HCT116 (cell line): ENCODE data around the gene OGG1. TPM values are rescaled to one million over a fixed set of nuclear protein-coding genes. Genes with fewer than 3 reads are reported as not detected.

Experiments
- ATAC-seq: fragments of 200-7000 bp; cut with Tn5 transposase; 2 replicates; pipeline ENCODE4 v1.9.1; 2020; ENCODE audit warnings: mild to moderate bottlenecking, moderate library complexity
- BruUV-seq: library from RNA; stranded (reverse); fragments of 400-500 nt; replicated peaks from 2 replicates; lab custom pipeline; 2021; lab: Mats Ljungman, UMichigan
- CTCF ChIA-PET: fragments of 300-600 bp; sonication (Branson Sonifier 250); formaldehyde crosslinking; loops from one replicate; lab custom pipeline; 2021; ENCODE audit warnings: antibody characterized with exemption; lab: Charles Lee
- POLR2A ChIA-PET: fragments of 300-600, 350-600 bp; sonication (Branson Sonifier 250); formaldehyde crosslinking; loops from one replicate; lab custom pipeline; 2021; ENCODE audit warnings: antibody characterized with exemption; lab: Charles Lee
- RAD21 ChIA-PET, 2 experiments: fragments of 300-600 bp; sonication (Branson Sonifier 250); formaldehyde crosslinking; loops; one replicate each; lab custom pipeline; 2023; ENCODE audit warnings: low total read pairs in 2 of 2; ENCODE audit not compliant: uncharacterized antibody in 2 of 2, unreplicated experiment in 2 of 2, low non-redundant PET in 1 of 2; lab: Charles Lee
- DNase-seq: peaks from one replicate; pipeline ENCODE4 v3.0.0-alpha.2; 2010; ENCODE audit warnings: low read depth, low spot score
- H2AFZ ChIP-seq: fragments of 200-600 bp; shearing (Covaris generic), sonication (generic); 2 replicates; pipeline ENCODE4 v1.6.1; 2017; ENCODE audit warnings: low read depth, mixed run types, mixed read lengths, antibody characterized with exemption, low read length; ENCODE audit not compliant: poor library complexity, severe bottlenecking
- H3K27ac ChIP-seq: 2 replicates; pipeline ENCODE4 v1.5.1; 2012; ENCODE audit warnings: low read depth, low read length
- H3K27me3 ChIP-seq: fragments of 200-600 bp; sonication (generic); 2 replicates; pipeline ENCODE4 v1.6.1; 2016; ENCODE audit warnings: mixed run types, low read length, mixed read lengths; ENCODE audit not compliant: insufficient read depth
- H3K36me3 ChIP-seq, 2 experiments: fragments of 200-500 bp in 1 of 2; fragments of 200-600 bp in 1 of 2; sonication (Bioruptor generic) in 1 of 2; sonication (generic) in 1 of 2; 2 replicates each; pipeline versions ENCODE4 v1.5.1 to v1.6.1; 2014 to 2016; ENCODE audit warnings: low read length in 2 of 2, inconsistent platforms in 1 of 2, mixed read lengths in 1 of 2, mixed run types in 1 of 2; ENCODE audit not compliant: insufficient read depth in 2 of 2, control insufficient read depth in 1 of 2
- H3K4me1 ChIP-seq, 2 experiments: fragments of 200-600 bp in 1 of 2; sonication (generic) in 1 of 2; 2 replicates each; pipeline versions ENCODE4 v1.5.1 to v1.6.1; 2012 to 2017; ENCODE audit warnings: low read length in 2 of 2, inconsistent platforms in 1 of 2, mild to moderate bottlenecking in 1 of 2, mixed read lengths in 1 of 2, mixed run types in 1 of 2, moderate library complexity in 1 of 2; ENCODE audit not compliant: insufficient read depth in 2 of 2, control insufficient read depth in 1 of 2
- H3K4me2 ChIP-seq: fragments of 200-600 bp; sonication (generic); 2 replicates; pipeline ENCODE4 v1.6.1; 2017; ENCODE audit warnings: mixed run types, low read length, mixed read lengths
- H3K4me3 ChIP-seq, 2 experiments: fragments of 200-600 bp in 1 of 2; sonication (generic) in 1 of 2; replicated peaks in 1 of 2; 2 replicates each; pipeline ENCODE4 v1.5.1; 2011 to 2016; ENCODE audit warnings: low read length in 2 of 2, control low read depth in 1 of 2, low read depth in 1 of 2, mild to moderate bottlenecking in 1 of 2, mixed read lengths in 1 of 2, mixed run types in 1 of 2
- H3K79me2 ChIP-seq: fragments of 200-600 bp; sonication (generic); 2 replicates; pipeline ENCODE4 v1.6.1; 2017; ENCODE audit warnings: mild to moderate bottlenecking, mixed run types, low read length, moderate library complexity, mixed read lengths; ENCODE audit not compliant: insufficient read depth
- H3K9ac ChIP-seq: fragments of 200-600 bp; sonication (generic); 2 replicates; pipeline ENCODE4 v1.6.1; 2016; ENCODE audit warnings: low read length, mixed read lengths
- H3K9me2 ChIP-seq: fragments of 200-600 bp; sonication (generic), shearing (Covaris generic); 2 replicates; pipeline ENCODE4 v1.6.1; 2017; ENCODE audit warnings: mixed run types, mild to moderate bottlenecking, moderate library complexity; ENCODE audit not compliant: insufficient read depth
- H3K9me3 ChIP-seq, 2 experiments: fragments of 200-500 bp in 1 of 2; fragments of 200-600 bp in 1 of 2; sonication (Bioruptor generic) in 1 of 2; sonication (generic) in 1 of 2; 2 replicates each; pipeline ENCODE4 v1.6.1; 2014 to 2017; ENCODE audit warnings: low read length in 2 of 2, mixed read lengths in 2 of 2, inconsistent platforms in 1 of 2, low read depth in 1 of 2, mild to moderate bottlenecking in 1 of 2, mixed run types in 1 of 2, moderate library complexity in 1 of 2; ENCODE audit not compliant: control insufficient read depth in 1 of 2, insufficient read depth in 1 of 2
- H4K20me1 ChIP-seq: fragments of 200-600 bp; sonication (generic), shearing (Covaris generic); 2 replicates; pipeline ENCODE4 v1.6.1; 2017; ENCODE audit warnings: mixed run types, mild to moderate bottlenecking, moderate library complexity; ENCODE audit not compliant: insufficient read depth
- CBX3 ChIP-seq: IDR thresholded peaks from 2 replicates; pipeline ENCODE4 v1.6.1; 2012; ENCODE audit warnings: low read depth
- ELF1 ChIP-seq: IDR thresholded peaks from 2 replicates; pipeline ENCODE4 v1.6.1; 2012; ENCODE audit warnings: low read depth, borderline replicate concordance
- POLR2A ChIP-seq: IDR thresholded peaks from 2 replicates; pipeline ENCODE4 v1.7.0; 2011; ENCODE audit warnings: borderline replicate concordance; ENCODE audit not compliant: insufficient read depth, insufficient read length; ENCODE audit errors: extremely low read depth
- RAD21 ChIP-seq: IDR thresholded peaks from 2 replicates; pipeline ENCODE4 v1.6.1; 2012; ENCODE audit warnings: low read depth, mild to moderate bottlenecking
- SP1 ChIP-seq: IDR thresholded peaks from 2 replicates; pipeline ENCODE4 v1.6.1; 2012; ENCODE audit warnings: low read depth
- YY1 ChIP-seq: IDR thresholded peaks from 2 replicates; pipeline ENCODE4 v1.6.1; 2011; ENCODE audit warnings: low read length, low read depth, moderate library complexity, mild to moderate bottlenecking; ENCODE audit not compliant: insufficient replicate concordance; ENCODE audit errors: extremely low read depth
- intact Hi-C: fragments of 100-400 bp; cut with micrococcal nuclease; formaldehyde crosslinking; loops from 2 replicates; pipeline ENCODE4 v1.10.0; 2022
- total RNA-seq: library from RNA; stranded (reverse); gene quantifications from one replicate; pipeline ENCODE4 v1.2.1, GENCODE V29; 2021; ENCODE audit not compliant: unreplicated experiment
- TF ChIP-seq, protein P1 (sequence below): IDR thresholded peaks from 2 replicates; pipeline ENCODE4 v1.6.1; 2012
- TF ChIP-seq, protein P2 (sequence below), 3 experiments: fragments of 200-600 bp in 1 of 3; sonication (generic) in 1 of 3; IDR thresholded peaks in 2 of 3; conservative IDR thresholded peaks in 1 of 3; 2 replicates each; pipeline ENCODE4 v1.5.1; 2012 to 2017; ENCODE audit warnings: low read depth in 2 of 3, low read length in 2 of 3, antibody characterized with exemption in 1 of 3, borderline replicate concordance in 1 of 3, control low read depth in 1 of 3, mild to moderate bottlenecking in 1 of 3, mixed read lengths in 1 of 3, mixed run types in 1 of 3, moderate library complexity in 1 of 3; ENCODE audit not compliant: insufficient read depth in 1 of 3

The OGG1 gene
- total RNA-seq, 1 experiment from 2014 or later = 16.3 TPM

DNA sequence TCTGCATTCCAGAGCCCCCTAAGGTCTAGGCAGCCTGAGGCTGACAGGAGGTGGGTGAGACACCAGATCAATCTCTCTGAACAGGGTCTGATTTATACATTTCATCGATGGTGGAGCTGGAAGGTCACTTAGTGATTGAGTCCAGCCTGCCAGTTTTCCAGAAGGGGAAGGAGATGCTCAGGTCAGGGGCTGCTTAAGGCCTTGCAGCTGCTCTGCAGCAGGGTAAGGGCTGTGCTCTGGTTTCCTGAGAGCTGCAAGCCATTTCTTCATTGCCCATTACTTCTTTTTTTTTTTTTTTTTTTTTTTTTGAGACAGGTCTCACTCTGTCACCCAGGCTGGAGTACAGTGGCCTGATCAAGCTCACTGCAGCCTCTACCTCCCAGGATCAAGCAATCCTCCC lies 31.8 kb downstream of the OGG1 start:
- no peaks in the 10 kb centered on the region for H3K27me3 ChIP-seq
- DNase-seq (no peak), ATAC-seq (no peak)
- no peak overlapping the region for H3K4me2 ChIP-seq
- H3K27ac ChIP-seq = no peak overlapping the region
- CTCF ChIA-PET = interaction anchor here (1.5 to 1.6 kb wide), 2 partner anchors 11 to 12 kb away, joined by 3 to 4 read pairs; partner anchors contain the start of genes ARPC4, CAMK1 and TADA3
- no peaks in the 10 kb centered on the region for H3K9me2 ChIP-seq
- H3K9ac ChIP-seq = no peak overlapping the region
- no peaks in the 10 kb centered on the region for H3K79me2 ChIP-seq
- POLR2A ChIA-PET = interaction anchor here (0.7 kb wide), 1 partner anchor 87 kb away, joined by 4 read pairs; no protein-coding TSS in a partner anchor
- H2AFZ ChIP-seq = no peak overlapping the region
- no peak overlapping the region for H3K4me3 ChIP-seq
- H4K20me1 ChIP-seq = no peaks in the 10 kb centered on the region
- intact Hi-C loops = no loop called here
- no TSS peak for BruUV-seq
- no peak for TF ChIP-seq RAD21
- no peak for TF ChIP-seq CBX3
- no peak for TF ChIP-seq SP1
- no peak for TF ChIP-seq POLR2A
- TF ChIP-seq ELF1 = no peak
- TF ChIP-seq, protein P1, sequence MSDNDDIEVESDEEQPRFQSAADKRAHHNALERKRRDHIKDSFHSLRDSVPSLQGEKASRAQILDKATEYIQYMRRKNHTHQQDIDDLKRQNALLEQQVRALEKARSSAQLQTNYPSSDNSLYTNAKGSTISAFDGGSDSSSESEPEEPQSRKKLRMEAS = no peak
- no peak for TF ChIP-seq YY1
- TF ChIP-seq, protein P2, sequence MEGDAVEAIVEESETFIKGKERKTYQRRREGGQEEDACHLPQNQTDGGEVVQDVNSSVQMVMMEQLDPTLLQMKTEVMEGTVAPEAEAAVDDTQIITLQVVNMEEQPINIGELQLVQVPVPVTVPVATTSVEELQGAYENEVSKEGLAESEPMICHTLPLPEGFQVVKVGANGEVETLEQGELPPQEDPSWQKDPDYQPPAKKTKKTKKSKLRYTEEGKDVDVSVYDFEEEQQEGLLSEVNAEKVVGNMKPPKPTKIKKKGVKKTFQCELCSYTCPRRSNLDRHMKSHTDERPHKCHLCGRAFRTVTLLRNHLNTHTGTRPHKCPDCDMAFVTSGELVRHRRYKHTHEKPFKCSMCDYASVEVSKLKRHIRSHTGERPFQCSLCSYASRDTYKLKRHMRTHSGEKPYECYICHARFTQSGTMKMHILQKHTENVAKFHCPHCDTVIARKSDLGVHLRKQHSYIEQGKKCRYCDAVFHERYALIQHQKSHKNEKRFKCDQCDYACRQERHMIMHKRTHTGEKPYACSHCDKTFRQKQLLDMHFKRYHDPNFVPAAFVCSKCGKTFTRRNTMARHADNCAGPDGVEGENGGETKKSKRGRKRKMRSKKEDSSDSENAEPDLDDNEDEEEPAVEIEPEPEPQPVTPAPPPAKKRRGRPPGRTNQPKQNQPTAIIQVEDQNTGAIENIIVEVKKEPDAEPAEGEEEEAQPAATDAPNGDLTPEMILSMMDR (IDR thresholded peaks at IDR 0.05 in 2 of 3, conservative IDR thresholded peaks at IDR 0.05 in 1 of 3; ENCODE audit: borderline replicate concordance in 1 of 3, insufficient read depth in 1 of 3, low read depth in 2 of 3, low read length in 2 of 3) = no peak
- TF ChIP-seq, all 23 proteins: peak for 0
- Histone ChIP-seq H3K36me3 (peaks cover 10 to 20% of the 10 kb centered on the region in 2 experiments; a peak in 3 of 4 replicates), H3K4me1 (peaks cover 0 to 11% of the 10 kb centered on the region in 2 experiments; a peak in 1 of 4 replicates), H3K9me3 (no peaks in the 10 kb centered on the region)
- RAD21 ChIA-PET = no interaction called here
